Activated naive CD4-positive, alpha-beta T cell treated with Interleukin-2 at 50 U/mL for 16 hours (primary cell): ENCODE data around the gene ARL5B.

ENCODE experiments used
- DNase-seq: peaks from one replicate; pipeline ENCODE4 v3.0.0-alpha.2; 2020

The ARL5B gene

GRCh38 chr10:18713077-18713476 lies 53.8 kb downstream of the ARL5B start:
- DNase-seq: no peak

GRCh38 chr10:18718991-18719390 lies 59.8 kb downstream of the ARL5B start:
- no peak for DNase-seq

GRCh38 chr10:18719811-18720210 lies 60.6 kb downstream of the ARL5B start:
- DNase-seq: no peak

GRCh38 chr10:18721067-18721466 lies 61.8 kb downstream of the ARL5B start:
- DNase-seq: no peak

- no peak for DNase-seq
Measured at GRCh38 chr10:18723801-18724200, 64.6 kb downstream of the ARL5B start.
